HG03520 (cell line): Measurements from ENCODE around the gene SULT1A1.
"Not testable (repeated sequence)": the region's sequence is repeated elsewhere in the genome, so short reads cannot be mapped to it uniquely, and the experiment has no call there.

Experiments used
- ATAC-seq: cut with Tn5 transposase; IDR thresholded peaks from one replicate; pipeline ENCODE4 v1.9.1; 2021; ENCODE audit warnings: mild to moderate bottlenecking, moderate library complexity; ENCODE audit not compliant: unreplicated experiment

SULT1A1 gene

GRCh38 chr16:28608867-28609596 lies 812 bp downstream of the SULT1A1 start:
- not testable (repeated sequence) for ATAC-seq

- ATAC-seq, result not testable (repeated sequence)
These were observed 1.4 kb downstream of the SULT1A1 start for GRCh38 chr16:28608496-28608808.

- not testable (repeated sequence) for ATAC-seq
These were observed 2.0 kb downstream of the SULT1A1 start for GRCh38 chr16:28607681-28608495.

- ATAC-seq, result no peak
These were observed 2.7 kb downstream of the SULT1A1 start for GRCh38 chr16:28607116-28607623.

- no peak for ATAC-seq
These were observed 3.3 kb downstream of the SULT1A1 start for GRCh38 chr16:28606291-28607115.

- ATAC-seq, result no peak
These were observed 5.7 kb downstream of the SULT1A1 start for GRCh38 chr16:28604186-28604565.

- no peak for ATAC-seq
These were observed 6.3 kb downstream of the SULT1A1 start for GRCh38 chr16:28603381-28604185.

- no peak for ATAC-seq
These were observed 7.3 kb downstream of the SULT1A1 start for GRCh38 chr16:28602529-28602928.

- not testable (repeated sequence) for ATAC-seq
These were observed 7.8 kb downstream of the SULT1A1 start for GRCh38 chr16:28602062-28602461.

GRCh38 chr16:28601589-28601988 lies 8.3 kb downstream of the SULT1A1 start:
- not testable (repeated sequence) for ATAC-seq

GRCh38 chr16:28600965-28601364 lies 8.9 kb downstream of the SULT1A1 start:
- not testable (repeated sequence) for ATAC-seq

GRCh38 chr16:28599377-28600285 lies 10.2 kb downstream of the SULT1A1 start:
- ATAC-seq, result not testable (repeated sequence)

- ATAC-seq, result no peak
These were observed 12.1 kb downstream of the SULT1A1 start for GRCh38 chr16:28597692-28598261.

- no peak for ATAC-seq
These were observed 12.8 kb downstream of the SULT1A1 start, which contains the start of gene SULT1A2 for GRCh38 chr16:28596840-28597691. SULT1A2 (minus strand) TSS chr16:28597050; CDS start chr16:28595930, 1,120 bp downstream.

GRCh38 chr16:28596115-28596630 lies 13.7 kb downstream of the SULT1A1 start:
- ATAC-seq, result no peak

- not testable (repeated sequence) for ATAC-seq
These were observed 14.4 kb downstream of the SULT1A1 start for GRCh38 chr16:28595451-28595850.

GRCh38 chr16:28592979-28593553 lies 16.8 kb downstream of the SULT1A1 start:
- ATAC-seq, result no peak
